Activated CD8-positive, alpha-beta T cell treated with anti-CD3 and anti-CD28 coated beads for 36 hours (primary cell): ENCODE measurements around the gene ICA1L. TPM values are rescaled to one million over a fixed set of nuclear protein-coding genes. Genes with fewer than 3 reads are reported as not detected.
"Not testable (repeated sequence)": the region's sequence is repeated elsewhere in the genome, so short reads cannot be mapped to it uniquely, and the experiment has no call there.

Experiments
- ATAC-seq: fragments of 200-7000 bp; cut with Tn5 transposase; one replicate; pipeline ENCODE4 v1.10.0; 2021; ENCODE audit warnings: mild to moderate bottlenecking, moderate library complexity
- CTCF ChIA-PET: fragments of 350-600 bp; sonication (Branson Sonifier 250); formaldehyde crosslinking; loops from one replicate; lab custom pipeline; 2021; ENCODE audit warnings: antibody characterized with exemption; lab: Charles Lee
- POLR2A ChIA-PET: fragments of 350-600 bp; sonication (Branson Sonifier 250); formaldehyde crosslinking; loops from one replicate; lab custom pipeline; 2021; ENCODE audit warnings: antibody characterized with exemption; lab: Charles Lee
- DNase-seq: peaks from one replicate; pipeline ENCODE4 v3.0.0-alpha.2; 2020
- H3K27ac Mint-ChIP-seq: one replicate; pipeline ENCODE4 v1.8.0; 2021; ENCODE audit warnings: mild to moderate bottlenecking, mixed read lengths
- H3K27me3 Mint-ChIP-seq: one replicate; pipeline ENCODE4 v1.8.0; 2021; ENCODE audit warnings: mixed read lengths
- H3K36me3 Mint-ChIP-seq: one replicate; pipeline ENCODE4 v1.8.0; 2021; ENCODE audit warnings: low read depth, mixed read lengths
- H3K4me1 Mint-ChIP-seq: one replicate; pipeline ENCODE4 v1.8.0; 2021; ENCODE audit warnings: low read depth, mixed read lengths
- H3K4me3 Mint-ChIP-seq: one replicate; pipeline ENCODE4 v1.8.0; 2021; ENCODE audit warnings: mild to moderate bottlenecking, moderate library complexity, mixed read lengths
- H3K9me3 Mint-ChIP-seq: one replicate; pipeline ENCODE4 v1.8.0; 2021; ENCODE audit warnings: mixed read lengths
- CTCF ChIP-seq: fragments of 200-600 bp; IDR thresholded peaks from one replicate; pipeline ENCODE4 v1.8.0; 2022; ENCODE audit warnings: antibody characterized with exemption, mild to moderate bottlenecking
- intact Hi-C: fragments of 100-400 bp; cut with micrococcal nuclease; formaldehyde crosslinking; loops from one replicate; pipeline ENCODE4 v1.10.0; 2022
- total RNA-seq, 2 experiments: library from RNA; stranded (reverse); gene quantifications; one replicate each; pipeline ENCODE4 v1.2.3, GENCODE V29; 2021

The ICA1L gene
- total RNA-seq: 1 to 10 TPM; 7.1 to 8.0 TPM

GRCh38 chr2:202871300-202872141, at the start of gene ICA1L:
TSS of gene ICA1L (minus strand) at chr2:202871766. CDS start at chr2:202829009, 42,757 bp downstream.
- POLR2A ChIA-PET: interaction anchor here (0.7 to 1.8 kb wide), 5 partner anchors 39 to 368 kb away, joined by 3 to 5 read pairs (median 4); partner anchors contain the start of gene CYP20A1
- H3K27ac Mint-ChIP-seq: peak within 1 kb of the TSS; percentile 90
- TF ChIP-seq CTCF: no peak
- no peaks in the 10 kb centered on the region for H3K27me3 Mint-ChIP-seq
- H3K36me3 Mint-ChIP-seq: no peaks in the 10 kb centered on the region
- DNase-seq (peak; percentile 68), ATAC-seq (peak; percentile 71)
- peaks cover 9% of the 10 kb centered on the region for H3K4me1 Mint-ChIP-seq
- intact Hi-C loops: loop anchor here (5.0 kb wide), 2 partner anchors 284 to 299 kb away; no protein-coding TSS in a partner anchor
- peak within 1 kb of the TSS; percentile 83 for H3K4me3 Mint-ChIP-seq
- no peaks in the 10 kb centered on the region for H3K9me3 Mint-ChIP-seq
- CTCF ChIA-PET: interaction anchor here (0.7 to 2.6 kb wide), 13 partner anchors 10 to 305 kb away, joined by 3 to 28 read pairs (median 4); no protein-coding TSS in a partner anchor

- no peak for TF ChIP-seq CTCF
- CTCF ChIA-PET: interaction anchor here (1.3 to 1.5 kb wide), 2 partner anchors 9 to 25 kb away, joined by 4 read pairs; no protein-coding TSS in a partner anchor
- Mint-ChIP-seq H3K9me3 (no peaks in the 10 kb centered on the region), H3K27me3 (no peaks in the 10 kb centered on the region), H3K4me3 (no peak overlapping the region), H3K36me3 (peaks cover 10% of the 10 kb centered on the region), H3K27ac (no peak overlapping the region), H3K4me1 (no peaks in the 10 kb centered on the region)
- no peak for DNase-seq
- POLR2A ChIA-PET: no interaction called here
- intact Hi-C loops: no loop called here
- no peak for ATAC-seq
These were observed 47.3 kb upstream of the ICA1L start for GRCh38 chr2:202918860-202919259.

GRCh38 chr2:202912342-202913201, 41.0 kb upstream of the ICA1L start:
- intact Hi-C loops, H3K27me3 Mint-ChIP-seq, H3K9me3 Mint-ChIP-seq, CTCF ChIA-PET: not testable (repeated sequence)
- Mint-ChIP-seq H3K36me3 (peaks cover 18% of the 10 kb centered on the region), H3K4me1 (peaks cover 32% of the 10 kb centered on the region), H3K27ac (peak overlapping the region; percentile 99), H3K4me3 (peak overlapping the region; percentile 85)
- ATAC-seq (peak; percentile 66), DNase-seq (peak; percentile 11)
- POLR2A ChIA-PET: interaction anchor here (0.7 to 1.4 kb wide), 5 partner anchors 11 to 1794 kb away, joined by 3 to 6 read pairs (median 3); partner anchors contain the start of gene CYP20A1

- Mint-ChIP-seq H3K27me3 (no peaks in the 10 kb centered on the region), H3K4me1 (peaks cover 32% of the 10 kb centered on the region), H3K36me3 (peaks cover 22% of the 10 kb centered on the region), H3K4me3 (peak within 1 kb of the TSS; percentile 85), H3K27ac (peak within 1 kb of the TSS; percentile 99), H3K9me3 (no peaks in the 10 kb centered on the region)
- intact Hi-C loops: no loop called here
- peak; percentile 96 for DNase-seq
- ChIA-PET POLR2A (interaction anchor here (0.6 to 1.4 kb wide), 13 partner anchors 10 to 1793 kb away, joined by 3 to 6 read pairs (median 3); partner anchors contain the start of gene CYP20A1), CTCF (interaction anchor here (1.4 to 1.5 kb wide), 2 partner anchors 323 to 542 kb away, joined by 3 to 4 read pairs; no protein-coding TSS in a partner anchor)
- ATAC-seq: peak; percentile 89
- no peak for TF ChIP-seq CTCF
These were observed 40.2 kb upstream of the ICA1L start, which contains the start of the genes CARF and WDR12 for GRCh38 chr2:202911512-202912341. TSS of gene CARF (plus strand) at chr2:202912275. CDS start at chr2:202941903, 29,628 bp downstream. TSS of gene WDR12 (minus strand) at chr2:202911673. CDS start at chr2:202911476, 197 bp downstream.
